ENCODE results near the gene DOP1B. TPM values are rescaled to one million over a fixed set of nuclear protein-coding genes. Genes with fewer than 3 reads are reported as not detected.
"Not testable (repeated sequence)": the region's sequence is repeated elsewhere in the genome, so short reads cannot be mapped to it uniquely, and the experiment has no call there.

The DOP1B gene
- total RNA-seq, 1 donor = 11.7 TPM

GRCh38 chr21:36188081-36188681, 31.6 kb downstream of the DOP1B start:
- no peak for DNase-seq (ENCODE audit: low read depth)
- H3K4me3 ChIP-seq (ENCODE audit: low read depth, low read length) = no peak overlapping the region
- no peak for TF ChIP-seq CTCF (IDR thresholded peaks at IDR 0.05; ENCODE audit: insufficient read depth, low read depth, low read length)

- H3K4me3 ChIP-seq (ENCODE audit: low read depth, low read length) = no peak overlapping the region
- no peak for TF ChIP-seq CTCF (IDR thresholded peaks at IDR 0.05; ENCODE audit: insufficient read depth, low read depth, low read length)
- DNase-seq (ENCODE audit: low read depth) = no peak
These were observed 32.3 kb downstream of the DOP1B start for GRCh38 chr21:36188937-36189336.

GRCh38 chr21:36190736-36191135, 34.1 kb downstream of the DOP1B start:
- no peak for DNase-seq (ENCODE audit: low read depth)
- TF ChIP-seq CTCF (IDR thresholded peaks at IDR 0.05; ENCODE audit: insufficient read depth, low read depth, low read length) = no peak
- H3K4me3 ChIP-seq (ENCODE audit: low read depth, low read length) = no peak overlapping the region

- H3K4me3 ChIP-seq (ENCODE audit: low read depth, low read length) = no peak overlapping the region
- no peak for DNase-seq (ENCODE audit: low read depth)
- TF ChIP-seq CTCF (IDR thresholded peaks at IDR 0.05; ENCODE audit: insufficient read depth, low read depth, low read length) = no peak
These were observed 36.6 kb downstream of the DOP1B start for GRCh38 chr21:36193200-36193599.

GRCh38 chr21:36194024-36194423, 37.4 kb downstream of the DOP1B start:
- TF ChIP-seq CTCF (IDR thresholded peaks at IDR 0.05; ENCODE audit: insufficient read depth, low read depth, low read length) = no peak
- DNase-seq (ENCODE audit: low read depth) = no peak

GRCh38 chr21:36195613-36196012, 39.0 kb downstream of the DOP1B start:
- TF ChIP-seq CTCF (IDR thresholded peaks at IDR 0.05; ENCODE audit: insufficient read depth, low read depth, low read length) = no peak
- no peak overlapping the region for H3K4me3 ChIP-seq (ENCODE audit: low read depth, low read length)
- no peak for DNase-seq (ENCODE audit: low read depth)

More at GRCh38 chr21:36194024-36194423, 37.4 kb downstream of the DOP1B start:
- H3K4me3 ChIP-seq (ENCODE audit: low read depth, low read length) = no peak overlapping the region

- no peak for TF ChIP-seq CTCF (IDR thresholded peaks at IDR 0.05; ENCODE audit: insufficient read depth, low read depth, low read length)
- H3K4me3 ChIP-seq (ENCODE audit: low read depth, low read length) = no peak overlapping the region
- DNase-seq (ENCODE audit: low read depth) = no peak
These were observed 42.4 kb downstream of the DOP1B start for GRCh38 chr21:36199021-36199420.

GRCh38 chr21:36199575-36199974, 43.0 kb downstream of the DOP1B start:
- H3K4me3 ChIP-seq (ENCODE audit: low read depth, low read length); DNase-seq (ENCODE audit: low read depth): not testable (repeated sequence)

Data from fibroblast of villous mesenchyme (primary cell).